SIG-M5 treated with dmso at 0.1 percent for 504 hours (cell line): ENCODE results near the gene RCSD1.
A peak's percentile ranks its signal among the peaks of the same experiment; 100 is the strongest.

Experiments used
- DNase-seq: peaks from one replicate; lab custom pipeline; 2025; ENCODE audit not compliant: unreplicated experiment; lab: John Stamatoyannopoulos, UW

The RCSD1 gene

GRCh38 chr1:167683226-167683625 lies 53.2 kb downstream of the RCSD1 start:
- no peak for DNase-seq

- no peak for DNase-seq
These were observed 53.8 kb downstream of the RCSD1 start for GRCh38 chr1:167683641-167684502.

- no peak for DNase-seq
These were observed 55.8 kb downstream of the RCSD1 start for GRCh38 chr1:167685844-167686243.

- DNase-seq = peak; percentile 73
These were observed 58.0 kb downstream of the RCSD1 start for GRCh38 chr1:167687919-167688519.

- no peak for DNase-seq
These were observed 59.5 kb downstream of the RCSD1 start for GRCh38 chr1:167689567-167689920.

GRCh38 chr1:167690053-167690452 lies 60.0 kb downstream of the RCSD1 start:
- DNase-seq = no peak

- no peak for DNase-seq
These were observed 63.5 kb downstream of the RCSD1 start for GRCh38 chr1:167693425-167694045.

GRCh38 chr1:167694691-167695090 lies 64.7 kb downstream of the RCSD1 start:
- no peak for DNase-seq

- DNase-seq = peak; percentile 26
These were observed 65.1 kb downstream of the RCSD1 start for GRCh38 chr1:167695147-167695546.

- DNase-seq = no peak
These were observed 65.9 kb downstream of the RCSD1 start for GRCh38 chr1:167695756-167696561.

- no peak for DNase-seq
These were observed 67.7 kb downstream of the RCSD1 start for GRCh38 chr1:167697667-167698141.

GRCh38 chr1:167698313-167698712 lies 68.3 kb downstream of the RCSD1 start:
- no peak for DNase-seq

- DNase-seq = no peak
These were observed 71.5 kb downstream of the RCSD1 start for GRCh38 chr1:167701510-167701909.

GRCh38 chr1:167703557-167703956 lies 73.5 kb downstream of the RCSD1 start:
- DNase-seq = no peak

- no peak for DNase-seq
These were observed 74.7 kb downstream of the RCSD1 start for GRCh38 chr1:167704715-167705114.

GRCh38 chr1:167705250-167705649 lies 75.2 kb downstream of the RCSD1 start:
- no peak for DNase-seq

GRCh38 chr1:167706363-167706762 lies 76.3 kb downstream of the RCSD1 start:
- DNase-seq = no peak

GRCh38 chr1:167706931-167707877 lies 77.2 kb downstream of the RCSD1 start:
- DNase-seq = no peak

- no peak for DNase-seq
These were observed 77.9 kb downstream of the RCSD1 start for GRCh38 chr1:167707942-167708341.

GRCh38 chr1:167708940-167709389 lies 78.9 kb downstream of the RCSD1 start:
- DNase-seq = peak; percentile 78
